GM12874 (cell line): Measurements from ENCODE around the gene CNN3.

Experiments
- CTCF ChIP-seq: IDR thresholded peaks from 2 replicates; pipeline ENCODE4 v1.5.1; 2011; ENCODE audit warnings: low read depth, mild to moderate bottlenecking, control low read depth, low read length, moderate library complexity; ENCODE audit not compliant: insufficient read depth

CNN3 gene

GRCh38 chr1:94892604-94893254 lies 34.2 kb downstream of the CNN3 start:
- no peak for TF ChIP-seq CTCF

DNA sequence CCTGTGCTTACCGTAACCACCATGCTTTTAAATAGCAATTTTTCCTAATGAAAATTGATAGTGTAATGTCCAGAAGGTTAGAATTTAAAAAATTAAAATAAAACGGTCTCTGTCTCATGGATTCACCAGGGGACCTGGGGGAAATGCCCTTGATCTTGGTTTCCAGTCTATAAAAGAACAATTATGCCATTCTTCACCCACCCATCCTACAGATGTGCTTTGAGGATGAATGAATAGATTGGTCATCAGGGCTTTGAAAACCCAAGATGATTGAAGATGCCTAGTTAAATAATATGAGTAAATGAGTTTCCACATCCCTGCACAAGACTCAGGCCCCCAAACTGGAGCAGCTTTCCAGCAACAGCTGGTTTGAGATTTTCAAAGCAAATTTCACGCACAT lies 38.7 kb downstream of the CNN3 start:
- no peak for TF ChIP-seq CTCF

DNA sequence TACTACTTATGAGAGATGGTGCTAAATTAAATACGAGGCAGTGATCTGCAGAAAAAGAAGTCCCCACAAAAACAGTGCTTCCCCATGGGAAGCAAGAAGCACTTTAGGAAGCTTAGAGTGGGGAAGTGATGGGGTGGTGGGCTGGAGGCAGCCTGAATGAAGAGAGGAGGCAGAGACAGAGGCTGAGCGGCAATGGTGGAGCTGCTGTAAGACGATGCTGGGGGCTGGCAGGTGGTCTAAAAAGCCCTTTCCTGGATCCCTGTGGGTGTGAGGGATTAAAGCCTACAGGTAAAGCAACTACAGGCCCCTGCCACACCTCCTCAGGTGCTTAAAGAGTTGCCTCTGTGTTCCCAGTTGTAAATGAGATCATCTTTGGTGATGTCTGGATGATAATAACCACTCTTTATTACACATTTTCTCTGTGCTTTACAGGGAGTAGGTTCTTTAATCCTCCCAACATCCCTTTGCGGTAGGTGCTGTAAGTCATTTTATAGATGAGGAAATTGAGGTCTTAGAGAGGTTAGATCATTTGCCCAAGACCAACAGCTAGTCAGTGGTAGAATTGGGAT lies 39.2 kb downstream of the CNN3 start:
- no peak for TF ChIP-seq CTCF

DNA sequence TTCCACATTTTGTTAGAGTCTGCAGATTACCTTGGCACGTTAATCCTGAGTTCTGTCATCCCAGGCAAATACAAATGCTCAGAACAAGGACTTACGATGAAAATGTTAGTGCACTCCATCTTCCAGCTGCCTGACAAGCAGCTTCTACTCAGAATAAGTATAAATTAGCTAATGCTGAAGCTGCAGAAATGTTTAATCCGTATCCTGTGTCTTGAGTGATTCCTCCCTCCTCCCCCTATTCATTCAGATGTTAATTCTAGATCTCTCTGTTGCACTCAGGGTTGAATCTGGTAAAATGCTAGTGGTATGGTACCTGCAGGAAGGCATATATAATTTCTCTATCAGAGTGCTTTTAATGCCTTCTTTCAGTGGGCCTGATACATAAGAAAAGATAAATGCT lies 39.8 kb downstream of the CNN3 start:
- TF ChIP-seq CTCF = no peak

DNA sequence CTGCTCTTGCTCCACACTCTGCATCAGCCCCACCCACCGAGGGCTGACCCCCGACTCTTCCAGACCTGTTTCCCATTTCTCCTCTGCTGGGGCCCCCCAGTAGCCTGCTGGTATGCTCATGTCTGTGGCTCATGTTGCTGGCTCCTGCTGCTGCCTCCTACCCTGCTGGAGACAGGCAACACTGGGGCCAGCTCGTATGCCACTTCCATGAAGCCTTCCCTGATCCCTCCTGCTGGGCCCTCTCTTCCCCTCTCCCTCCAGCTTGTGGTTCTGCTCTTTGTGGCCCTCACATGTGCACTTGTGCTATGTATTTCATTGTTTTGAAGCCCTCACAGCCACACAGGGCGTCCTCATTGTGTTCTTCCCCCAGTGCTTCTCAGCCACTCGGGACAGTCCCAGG lies 40.5 kb downstream of the CNN3 start:
- no peak for TF ChIP-seq CTCF

DNA sequence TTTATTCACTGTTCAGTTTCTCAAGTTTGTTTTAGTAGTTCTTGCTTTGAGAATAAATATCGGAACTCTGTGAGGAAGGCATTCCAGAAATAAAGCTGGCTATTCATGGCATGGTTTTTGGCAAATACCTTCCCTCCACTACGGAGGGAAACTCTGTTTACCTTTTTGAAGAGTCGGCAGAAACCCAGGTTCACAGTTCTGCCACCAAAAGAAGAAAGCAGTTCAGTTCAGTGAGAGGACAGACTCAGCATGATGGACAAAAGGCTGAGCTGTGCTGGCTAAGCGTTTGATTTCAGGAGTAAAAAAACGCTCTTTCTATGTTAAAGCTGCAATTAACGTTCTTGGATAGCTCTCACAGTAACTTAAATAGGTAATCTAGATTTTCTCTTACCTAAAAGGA lies 42.4 kb downstream of the CNN3 start:
- no peak for TF ChIP-seq CTCF

GRCh38 chr1:94884106-94884505 lies 42.8 kb downstream of the CNN3 start:
- no peak for TF ChIP-seq CTCF
